ENCODE results near the gene HLF. TPM values are rescaled to one million over a fixed set of nuclear protein-coding genes. Genes with fewer than 3 reads are reported as not detected.

HLF gene
- total RNA-seq, 2 experiments from 2014 or later: 3.4 to 3.5 TPM

DNA sequence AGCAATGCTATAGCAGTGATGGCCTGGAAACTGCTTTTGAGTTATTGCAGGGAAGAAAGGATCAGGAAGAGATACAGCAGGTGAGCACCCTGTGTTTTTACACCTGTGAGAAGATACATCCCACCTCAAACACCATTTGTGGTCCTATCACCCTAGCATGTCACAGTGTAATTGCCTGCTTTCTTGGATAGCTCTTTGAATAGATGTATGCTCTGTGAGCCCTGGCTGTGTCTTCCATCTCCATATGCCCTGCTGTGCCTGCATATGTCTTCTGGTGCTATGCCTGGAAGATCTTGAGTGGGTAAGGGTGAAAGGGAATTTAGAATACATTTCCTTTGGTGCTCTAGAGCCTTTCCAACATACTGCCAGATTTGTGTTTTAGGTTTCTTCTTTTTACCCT lies 15.5 kb downstream of the HLF start:
- intact Hi-C loops (cut with micrococcal nuclease): no loop called here
- DNase-seq: no peak
- Mint-ChIP-seq H3K27me3 (no peaks in the 10 kb centered on the region), H3K4me1 (ENCODE audit: low read depth) (peaks cover 9% of the 10 kb centered on the region), H3K9me3 (no peaks in the 10 kb centered on the region), H3K27ac (no peak overlapping the region), H3K36me3 (no peaks in the 10 kb centered on the region), H3K4me3 (no peak overlapping the region)
- CTCF ChIA-PET: no interaction called here
- POLR2A ChIA-PET: no interaction called here

DNA sequence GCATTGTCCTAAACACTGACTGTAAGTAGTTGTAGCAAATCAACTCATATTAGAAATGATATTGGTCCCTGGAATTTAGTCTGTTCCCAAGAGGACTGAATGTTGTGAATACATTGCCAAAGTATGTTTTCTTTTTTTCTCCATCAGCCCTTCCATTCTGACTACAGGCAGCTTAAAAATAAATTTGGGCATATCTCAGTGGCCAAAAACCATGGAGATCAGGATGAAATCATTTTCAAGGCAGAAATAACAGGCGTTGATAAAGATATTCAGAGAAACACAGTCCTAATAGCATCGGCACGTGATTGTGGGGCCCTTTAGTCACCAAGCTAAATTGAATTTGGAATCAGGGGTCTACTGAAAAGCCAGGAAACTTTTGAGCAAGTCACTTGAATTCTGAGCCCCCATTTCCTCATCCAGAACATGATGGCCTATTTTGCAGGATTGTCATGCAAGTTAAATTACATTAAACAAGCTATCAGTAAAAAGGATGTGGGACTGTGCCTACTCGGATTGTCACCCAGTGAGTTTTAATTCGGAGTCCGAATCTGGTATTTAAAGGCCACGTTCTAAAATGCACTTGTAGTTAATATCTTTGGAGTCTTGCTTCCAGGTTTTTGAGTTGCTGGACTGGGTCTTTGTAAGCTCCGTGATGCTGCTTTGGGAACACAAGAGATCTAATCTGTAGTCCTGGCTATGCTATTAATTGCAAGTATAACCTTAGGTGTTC lies 17.1 kb downstream of the HLF start:
- H3K4me1 Mint-ChIP-seq (ENCODE audit: low read depth): peaks cover 9% of the 10 kb centered on the region
- POLR2A ChIA-PET: no interaction called here
- H3K36me3 Mint-ChIP-seq: no peaks in the 10 kb centered on the region
- no peak for DNase-seq
- intact Hi-C loops (cut with micrococcal nuclease): no loop called here
- H3K9me3 Mint-ChIP-seq: no peaks in the 10 kb centered on the region
- CTCF ChIA-PET: no interaction called here
- H3K27me3 Mint-ChIP-seq: no peaks in the 10 kb centered on the region
- no peak overlapping the region for H3K4me3 Mint-ChIP-seq
- H3K27ac Mint-ChIP-seq: no peak overlapping the region

- no peak for DNase-seq
- H3K4me3 Mint-ChIP-seq: no peak overlapping the region
- ChIA-PET CTCF (no interaction called here), POLR2A (no interaction called here)
- H3K27ac Mint-ChIP-seq: no peak overlapping the region
- no peaks in the 10 kb centered on the region for H3K36me3 Mint-ChIP-seq
- intact Hi-C loops (cut with micrococcal nuclease): no loop called here
- no peaks in the 10 kb centered on the region for H3K9me3 Mint-ChIP-seq
- peaks cover 9% of the 10 kb centered on the region for H3K4me1 Mint-ChIP-seq (ENCODE audit: low read depth)
- no peaks in the 10 kb centered on the region for H3K27me3 Mint-ChIP-seq
Observed at GRCh38 chr17:55282379-55282702, 17.6 kb downstream of the HLF start.

GRCh38 chr17:55282741-55283140 lies 18.0 kb downstream of the HLF start:
- no peak overlapping the region for H3K4me3 Mint-ChIP-seq
- no peak for DNase-seq
- intact Hi-C loops (cut with micrococcal nuclease): no loop called here
- no peaks in the 10 kb centered on the region for H3K27me3 Mint-ChIP-seq
- ChIA-PET CTCF (no interaction called here), POLR2A (no interaction called here)
- peaks cover 9% of the 10 kb centered on the region for H3K4me1 Mint-ChIP-seq (ENCODE audit: low read depth)
- H3K27ac Mint-ChIP-seq: no peak overlapping the region
- no peaks in the 10 kb centered on the region for H3K36me3 Mint-ChIP-seq
- no peaks in the 10 kb centered on the region for H3K9me3 Mint-ChIP-seq

DNA sequence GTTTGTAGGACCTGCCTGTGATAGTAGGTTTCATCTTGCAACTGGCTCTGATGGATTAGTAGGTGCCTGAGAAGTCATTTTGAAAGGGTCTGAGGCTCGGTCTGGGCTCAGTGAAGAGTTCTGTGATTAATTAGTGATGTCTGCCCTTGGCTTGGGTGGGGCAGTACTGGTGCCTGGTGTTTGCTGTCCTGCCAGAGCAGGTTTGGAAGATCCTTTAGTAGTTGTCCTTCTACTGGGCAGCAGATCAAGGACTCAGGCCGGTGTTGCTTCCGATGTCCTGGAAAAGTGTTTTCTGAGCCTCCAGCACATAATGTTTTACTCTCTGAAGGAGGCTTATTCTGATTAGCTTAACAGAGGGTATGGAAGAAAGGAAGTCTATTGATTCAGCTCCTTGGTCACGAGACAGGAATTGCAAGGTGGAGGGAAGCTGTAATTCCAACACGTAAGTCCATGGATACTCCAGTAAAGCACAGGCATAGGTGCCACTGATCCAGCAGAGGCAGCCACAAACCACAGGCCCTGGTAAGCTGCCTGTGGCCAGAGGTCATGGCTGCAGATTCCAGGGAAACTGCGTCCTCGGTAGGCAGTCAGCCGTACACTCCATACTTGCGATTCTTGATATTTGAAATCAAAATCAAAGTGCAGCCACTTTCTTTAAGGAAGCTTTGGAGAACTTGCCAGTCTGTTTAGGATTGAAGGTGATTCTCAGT lies 18.7 kb downstream of the HLF start:
- ChIA-PET POLR2A (no interaction called here), CTCF (interaction anchor here (1.5 kb wide), 1 partner anchor 11 kb away, joined by 6 read pairs; no protein-coding TSS in a partner anchor)
- no peak for DNase-seq
- no peak overlapping the region for H3K4me3 Mint-ChIP-seq
- H3K27me3 Mint-ChIP-seq: no peaks in the 10 kb centered on the region
- intact Hi-C loops (cut with micrococcal nuclease): no loop called here
- no peak overlapping the region for H3K27ac Mint-ChIP-seq
- H3K36me3 Mint-ChIP-seq: no peaks in the 10 kb centered on the region
- H3K4me1 Mint-ChIP-seq (ENCODE audit: low read depth): peaks cover 9% of the 10 kb centered on the region
- H3K9me3 Mint-ChIP-seq: no peaks in the 10 kb centered on the region

DNA sequence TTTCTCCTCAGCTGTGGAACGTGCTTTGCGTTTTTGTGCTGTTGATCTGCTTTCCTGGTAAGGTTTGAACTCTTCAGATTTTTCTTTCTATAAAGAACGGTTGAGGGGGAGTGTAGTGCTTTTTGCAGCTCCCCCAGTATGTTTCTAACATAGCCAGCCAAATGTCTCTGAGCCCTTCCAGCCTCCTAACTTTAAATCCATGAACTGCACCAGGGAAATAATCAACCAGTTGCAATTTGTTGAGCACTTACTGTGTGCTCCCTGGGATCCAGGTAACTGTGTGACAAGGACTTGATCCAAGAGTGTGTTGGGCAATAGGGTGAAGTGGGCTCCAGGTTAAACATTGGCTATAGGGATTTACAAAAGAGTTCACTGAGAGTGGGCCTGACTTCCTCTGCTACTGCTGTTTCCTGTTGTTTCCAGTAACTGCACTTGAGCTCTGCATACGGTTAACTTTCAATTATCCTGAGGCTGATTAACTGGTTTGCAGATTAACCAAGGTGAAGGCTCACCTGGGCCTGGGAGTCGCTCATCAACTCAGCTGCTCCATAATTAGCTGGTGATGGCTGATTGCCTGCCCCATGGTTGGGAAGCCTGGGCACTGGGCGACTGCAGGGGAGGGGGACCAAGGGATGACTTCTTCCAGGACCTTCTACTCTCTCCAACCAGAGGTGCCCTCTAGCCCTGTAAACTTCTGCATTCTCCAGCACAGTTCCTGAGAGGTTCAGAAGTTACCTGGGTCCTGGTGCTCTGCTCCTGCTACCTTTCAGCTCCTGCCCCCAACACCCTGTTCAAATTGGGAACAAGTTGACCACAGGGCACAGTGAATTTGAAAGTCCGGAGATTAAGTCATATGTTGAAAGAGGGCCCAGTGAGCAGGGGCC lies 19.5 kb downstream of the HLF start:
- no peak overlapping the region for H3K27ac Mint-ChIP-seq

GRCh38 chr17:55284944-55285339 lies 20.2 kb downstream of the HLF start:
- intact Hi-C loops (cut with micrococcal nuclease): no loop called here
- Mint-ChIP-seq H3K27ac (no peak overlapping the region), H3K36me3 (no peaks in the 10 kb centered on the region), H3K4me3 (no peak overlapping the region), H3K9me3 (no peaks in the 10 kb centered on the region), H3K4me1 (ENCODE audit: low read depth) (peaks cover 9% of the 10 kb centered on the region), H3K27me3 (no peaks in the 10 kb centered on the region)
- DNase-seq: no peak
- ChIA-PET POLR2A (interaction anchor here (0.6 kb wide), 1 partner anchor 205 kb away, joined by 3 read pairs; no protein-coding TSS in a partner anchor), CTCF (interaction anchor here (1.2 to 1.5 kb wide), 2 partner anchors 10 to 11 kb away, joined by 3 to 6 read pairs; no protein-coding TSS in a partner anchor)

More for the DNA sequence above, 19.5 kb downstream of the HLF start:
- H3K9me3 Mint-ChIP-seq: no peaks in the 10 kb centered on the region
- peaks cover 9% of the 10 kb centered on the region for H3K4me1 Mint-ChIP-seq (ENCODE audit: low read depth)
- no peak for DNase-seq
- H3K27me3 Mint-ChIP-seq: no peaks in the 10 kb centered on the region
- ChIA-PET CTCF (interaction anchor here (1.2 to 1.5 kb wide), 2 partner anchors 10 to 12 kb away, joined by 3 to 6 read pairs; no protein-coding TSS in a partner anchor), POLR2A (no interaction called here)
- intact Hi-C loops (cut with micrococcal nuclease): no loop called here
- no peaks in the 10 kb centered on the region for H3K36me3 Mint-ChIP-seq
- H3K4me3 Mint-ChIP-seq: no peak overlapping the region

GRCh38 chr17:55285340-55286301 lies 20.9 kb downstream of the HLF start:
- POLR2A ChIA-PET: interaction anchor here (0.6 kb wide), 1 partner anchor 206 kb away, joined by 3 read pairs; no protein-coding TSS in a partner anchor
- no peak overlapping the region for H3K27ac Mint-ChIP-seq
- peaks cover 13% of the 10 kb centered on the region for H3K4me1 Mint-ChIP-seq (ENCODE audit: low read depth)
- no peak overlapping the region for H3K4me3 Mint-ChIP-seq
- no peaks in the 10 kb centered on the region for H3K27me3 Mint-ChIP-seq
- H3K9me3 Mint-ChIP-seq: no peaks in the 10 kb centered on the region
- CTCF ChIA-PET: interaction anchor here (0.6 to 1.2 kb wide), 2 partner anchors 11 kb away, joined by 3 read pairs; no protein-coding TSS in a partner anchor
- H3K36me3 Mint-ChIP-seq: no peaks in the 10 kb centered on the region
- intact Hi-C loops (cut with micrococcal nuclease): no loop called here
- no peak for DNase-seq

DNA sequence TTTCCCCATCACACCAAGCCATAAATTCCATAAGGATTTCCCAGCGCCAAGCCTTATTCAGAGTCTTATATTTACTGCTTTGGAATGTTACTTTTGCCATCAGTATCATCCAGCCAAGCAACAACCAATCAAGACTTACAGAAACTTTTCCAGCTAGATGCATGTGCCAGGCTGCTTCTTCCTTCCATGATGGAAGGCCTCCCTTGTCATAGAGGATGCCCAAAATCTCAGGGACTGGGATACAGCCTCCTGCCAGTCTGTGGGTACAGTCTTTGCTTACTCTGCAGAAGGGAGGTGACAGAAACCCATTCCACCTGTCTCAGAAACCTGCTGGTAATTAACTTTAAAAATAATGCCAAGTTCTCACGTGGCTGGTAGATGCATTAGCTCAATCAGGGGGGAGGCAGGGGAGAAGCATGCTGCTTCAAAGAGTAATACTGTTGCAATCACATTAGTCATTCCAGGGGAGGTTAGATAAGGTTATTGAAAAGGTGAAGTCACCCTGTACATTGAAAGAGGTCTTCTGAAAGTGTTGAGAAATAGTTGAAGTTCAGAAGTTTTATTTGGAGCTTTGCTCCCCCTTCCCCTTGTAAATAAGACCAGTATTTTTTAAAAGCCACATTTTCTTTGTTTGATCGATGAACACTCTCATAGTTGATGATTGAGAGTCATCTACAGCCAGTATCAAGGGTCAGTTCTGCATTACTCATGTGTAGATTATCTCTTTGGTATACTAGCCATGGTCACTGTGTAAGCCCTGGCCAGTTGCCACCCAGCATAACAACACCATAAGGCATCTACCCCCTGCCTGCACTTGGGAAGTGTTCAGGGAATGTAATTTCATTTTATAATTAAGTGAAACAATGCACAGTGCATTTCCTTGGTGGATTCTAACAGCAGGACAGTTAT lies 22.2 kb downstream of the HLF start:
- Mint-ChIP-seq H3K4me3 (no peak overlapping the region), H3K27ac (no peak overlapping the region), H3K27me3 (no peaks in the 10 kb centered on the region), H3K9me3 (no peaks in the 10 kb centered on the region), H3K4me1 (ENCODE audit: low read depth) (peaks cover 13% of the 10 kb centered on the region), H3K36me3 (no peaks in the 10 kb centered on the region)
- intact Hi-C loops (cut with micrococcal nuclease): no loop called here
- ChIA-PET POLR2A (interaction anchor here (0.6 kb wide), 1 partner anchor 22 kb away, joined by 3 read pairs; the partner anchor contains the start of gene HLF), CTCF (no interaction called here)
- DNase-seq: no peak

- no peaks in the 10 kb centered on the region for H3K27me3 Mint-ChIP-seq
- H3K36me3 Mint-ChIP-seq: no peaks in the 10 kb centered on the region
- ChIA-PET CTCF (no interaction called here), POLR2A (no interaction called here)
- no peaks in the 10 kb centered on the region for H3K9me3 Mint-ChIP-seq
- no peak overlapping the region for H3K27ac Mint-ChIP-seq
- no peak overlapping the region for H3K4me3 Mint-ChIP-seq
- intact Hi-C loops (cut with micrococcal nuclease): no loop called here
- H3K4me1 Mint-ChIP-seq (ENCODE audit: low read depth): peaks cover 13% of the 10 kb centered on the region
- DNase-seq: no peak
Observed at GRCh38 chr17:55288356-55289105, 23.8 kb downstream of the HLF start.

All from activated CD4-positive, alpha-beta memory T cell treated with anti-CD3 and anti-CD28 coated beads for 36 hours (primary cell).